GM18909 (cell line): ENCODE results near the gene PAQR6.

Experiments
- ATAC-seq: cut with Tn5 transposase; IDR thresholded peaks from one replicate; pipeline ENCODE4 v1.9.1; 2021; ENCODE audit warnings: mild to moderate bottlenecking; ENCODE audit not compliant: unreplicated experiment, poor library complexity

PAQR6 gene

DNA sequence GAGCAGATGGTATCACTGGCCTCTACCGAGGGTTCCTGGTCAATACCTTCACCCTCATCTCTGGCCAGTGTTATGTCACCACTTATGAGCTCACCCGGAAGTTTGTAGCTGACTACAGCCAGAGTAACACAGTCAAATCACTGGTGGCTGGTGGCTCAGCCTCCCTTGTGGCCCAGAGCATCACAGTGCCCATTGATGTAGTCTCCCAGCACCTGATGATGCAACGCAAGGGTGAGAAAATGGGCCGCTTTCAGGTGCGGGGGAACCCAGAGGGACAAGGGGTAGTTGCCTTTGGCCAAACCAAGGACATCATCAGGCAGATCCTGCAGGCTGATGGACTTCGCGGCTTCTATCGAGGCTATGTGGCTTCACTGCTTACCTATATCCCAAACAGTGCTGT lies 47.8 kb downstream of the PAQR6 start:
- ATAC-seq: no peak

DNA sequence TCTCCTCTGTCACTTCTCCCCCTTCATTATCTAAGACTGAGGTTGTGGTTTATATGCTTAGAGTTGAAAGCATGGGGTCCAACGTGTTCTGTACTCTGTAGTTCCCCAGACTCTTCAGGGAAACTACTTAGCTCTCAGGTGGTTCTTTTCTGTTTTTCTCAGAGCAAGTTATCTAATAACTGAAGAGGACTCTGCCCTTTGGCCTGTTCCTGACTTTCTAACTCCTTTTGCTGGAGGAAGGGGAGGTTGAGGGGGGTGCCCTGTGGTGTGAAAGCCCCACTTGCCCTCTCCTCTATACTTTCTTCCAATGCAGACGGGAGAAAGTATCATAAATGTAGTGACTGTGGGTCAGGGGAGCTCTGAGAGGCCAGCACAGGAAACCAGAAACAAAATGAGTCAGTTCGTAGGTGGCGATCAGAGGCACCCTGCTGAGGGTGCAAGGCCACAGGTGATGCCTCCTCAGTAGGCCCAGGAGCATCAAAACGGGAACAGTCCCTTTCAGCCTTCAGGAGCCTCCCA lies 49.0 kb downstream of the PAQR6 start:
- no peak for ATAC-seq

DNA sequence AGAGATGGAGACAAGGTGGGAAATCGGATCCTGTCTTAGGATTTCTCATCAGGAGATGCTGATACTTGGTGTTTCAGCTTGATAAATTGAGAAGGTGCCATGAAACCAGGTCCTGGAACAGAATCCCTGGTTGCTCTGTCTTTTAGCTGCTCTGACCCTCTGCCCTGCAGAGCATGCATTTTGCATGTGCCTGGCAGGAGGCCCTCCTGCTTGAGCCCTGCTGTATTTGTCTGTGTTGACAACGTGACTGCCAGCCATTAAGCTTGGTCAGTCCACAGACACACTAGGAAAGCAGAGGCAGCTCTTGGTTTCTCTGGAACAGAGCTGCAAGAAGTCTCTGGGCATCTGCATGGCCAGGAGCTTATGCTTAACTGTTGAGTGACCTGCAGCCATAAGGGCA lies 51.4 kb downstream of the PAQR6 start:
- no peak for ATAC-seq

DNA sequence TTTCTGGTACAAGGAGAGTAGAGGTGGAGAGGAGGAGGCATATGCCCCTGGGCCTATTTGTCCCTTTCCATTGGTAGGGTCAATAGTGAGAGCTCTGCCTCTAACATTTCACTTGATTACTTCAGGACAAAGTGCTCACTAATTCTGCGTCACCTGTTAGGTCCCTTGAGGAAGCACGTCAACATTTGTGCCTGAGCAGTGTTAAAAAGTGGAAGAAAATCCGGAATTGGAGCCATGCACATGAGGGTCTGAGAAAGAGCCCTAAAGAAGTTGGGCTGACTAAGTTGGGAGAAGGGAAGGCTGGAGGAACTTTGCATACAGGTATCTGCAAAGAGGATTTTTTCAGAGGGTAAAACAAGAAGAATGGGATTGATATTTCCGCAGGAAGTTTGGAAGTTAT lies 52.0 kb downstream of the PAQR6 start:
- no peak for ATAC-seq

DNA sequence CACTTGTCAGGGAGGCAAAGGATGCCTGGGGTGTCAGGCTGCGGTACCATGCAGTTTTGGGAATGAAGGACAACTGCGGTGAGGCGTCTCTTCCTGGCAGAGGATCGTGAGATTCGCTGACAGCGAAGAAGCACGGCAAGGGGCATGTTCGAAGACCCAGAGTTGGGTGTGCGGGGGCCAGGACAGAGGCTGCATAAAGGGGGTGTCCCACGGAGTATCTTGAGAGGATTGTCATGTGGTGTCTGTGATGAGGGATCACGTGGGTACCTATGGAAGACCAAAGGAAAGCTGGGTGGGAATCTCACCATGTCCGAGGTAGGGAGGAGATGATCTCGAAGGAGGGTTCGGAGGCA lies 53.6 kb downstream of the PAQR6 start:
- no peak for ATAC-seq

DNA sequence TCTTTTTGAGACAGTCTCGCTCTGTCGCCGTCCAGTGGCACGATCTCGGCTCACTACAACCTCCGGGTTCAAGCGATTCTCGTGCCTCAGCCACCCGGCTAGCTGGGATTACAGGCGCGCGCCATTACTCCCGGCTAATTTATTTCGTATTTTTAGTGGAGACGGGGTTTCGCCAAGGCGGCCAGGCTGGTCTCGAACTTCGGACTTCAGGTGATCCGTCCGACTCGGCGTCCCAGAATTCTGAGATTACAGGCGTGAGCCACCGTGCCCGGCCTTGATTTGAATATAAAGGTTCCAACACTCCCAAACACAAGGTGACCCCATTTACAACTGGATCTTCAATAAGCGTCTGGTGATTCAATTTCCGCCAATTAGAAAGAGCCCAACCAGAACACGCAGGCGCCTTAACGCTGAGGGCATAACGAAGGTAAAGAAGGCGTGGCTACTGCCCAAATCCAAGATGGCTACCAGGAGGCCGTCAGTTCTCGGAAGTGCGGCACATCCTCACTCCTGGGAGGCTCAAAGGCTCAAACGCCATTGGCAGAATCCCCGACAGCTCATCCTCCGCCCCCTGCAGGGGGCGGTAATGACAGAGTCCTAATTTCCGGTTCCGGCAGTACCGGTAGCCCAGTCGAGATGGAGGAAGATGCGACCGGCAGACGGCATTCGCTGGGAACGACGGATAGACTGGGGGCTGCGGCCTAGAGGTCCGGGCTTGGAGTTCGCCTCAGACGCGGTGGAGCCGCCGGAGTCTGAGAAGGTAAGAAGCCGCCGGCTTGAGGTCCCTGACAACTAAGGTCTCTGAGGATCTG lies 54.2 kb downstream of the PAQR6 start, which contains the start of gene SLC25A44:
TSS of gene SLC25A44 (plus strand) at position 617 of the 812 bp plus-strand sequence. CDS start 5,744 bp downstream, outside the sequence.
- peak; percentile 93 for ATAC-seq
